HCT116 (cell line): ENCODE measurements around the gene CFAP91. TPM values are rescaled to one million over a fixed set of nuclear protein-coding genes. Genes with fewer than 3 reads are reported as not detected.
A peak's percentile ranks its signal among the peaks of the same experiment; 100 is the strongest.

Source experiments
- ATAC-seq: fragments of 200-7000 bp; cut with Tn5 transposase; 2 replicates; pipeline ENCODE4 v1.9.1; 2020; ENCODE audit warnings: mild to moderate bottlenecking, moderate library complexity
- BruUV-seq: library from RNA; stranded (reverse); fragments of 400-500 nt; replicated peaks from 2 replicates; lab custom pipeline; 2021; lab: Mats Ljungman, UMichigan
- CTCF ChIA-PET: fragments of 300-600 bp; sonication (Branson Sonifier 250); formaldehyde crosslinking; loops from one replicate; lab custom pipeline; 2021; ENCODE audit warnings: antibody characterized with exemption; lab: Charles Lee
- POLR2A ChIA-PET: fragments of 300-600, 350-600 bp; sonication (Branson Sonifier 250); formaldehyde crosslinking; loops from one replicate; lab custom pipeline; 2021; ENCODE audit warnings: antibody characterized with exemption; lab: Charles Lee
- RAD21 ChIA-PET, 2 experiments: fragments of 300-600 bp; sonication (Branson Sonifier 250); formaldehyde crosslinking; loops; one replicate each; lab custom pipeline; 2023; ENCODE audit warnings: low total read pairs in 2 of 2; ENCODE audit not compliant: uncharacterized antibody in 2 of 2, unreplicated experiment in 2 of 2, low non-redundant PET in 1 of 2; lab: Charles Lee
- DNase-seq: peaks from one replicate; pipeline ENCODE4 v3.0.0-alpha.2; 2010; ENCODE audit warnings: low read depth, low spot score
- H2AFZ ChIP-seq: fragments of 200-600 bp; shearing (Covaris generic), sonication (generic); 2 replicates; pipeline ENCODE4 v1.6.1; 2017; ENCODE audit warnings: low read depth, mixed run types, mixed read lengths, antibody characterized with exemption, low read length; ENCODE audit not compliant: poor library complexity, severe bottlenecking
- H3K27ac ChIP-seq: 2 replicates; pipeline ENCODE4 v1.5.1; 2012; ENCODE audit warnings: low read depth, low read length
- H3K27me3 ChIP-seq: fragments of 200-600 bp; sonication (generic); 2 replicates; pipeline ENCODE4 v1.6.1; 2016; ENCODE audit warnings: mixed run types, low read length, mixed read lengths; ENCODE audit not compliant: insufficient read depth
- H3K36me3 ChIP-seq, 2 experiments: fragments of 200-500 bp in 1 of 2; fragments of 200-600 bp in 1 of 2; sonication (Bioruptor generic) in 1 of 2; sonication (generic) in 1 of 2; 2 replicates each; pipeline versions ENCODE4 v1.5.1 to v1.6.1; 2014 to 2016; ENCODE audit warnings: low read length in 2 of 2, inconsistent platforms in 1 of 2, mixed read lengths in 1 of 2, mixed run types in 1 of 2; ENCODE audit not compliant: insufficient read depth in 2 of 2, control insufficient read depth in 1 of 2
- H3K4me1 ChIP-seq, 2 experiments: fragments of 200-600 bp in 1 of 2; sonication (generic) in 1 of 2; 2 replicates each; pipeline versions ENCODE4 v1.5.1 to v1.6.1; 2012 to 2017; ENCODE audit warnings: low read length in 2 of 2, inconsistent platforms in 1 of 2, mild to moderate bottlenecking in 1 of 2, mixed read lengths in 1 of 2, mixed run types in 1 of 2, moderate library complexity in 1 of 2; ENCODE audit not compliant: insufficient read depth in 2 of 2, control insufficient read depth in 1 of 2
- H3K4me2 ChIP-seq: fragments of 200-600 bp; sonication (generic); 2 replicates; pipeline ENCODE4 v1.6.1; 2017; ENCODE audit warnings: mixed run types, low read length, mixed read lengths
- H3K4me3 ChIP-seq, 2 experiments: fragments of 200-600 bp in 1 of 2; sonication (generic) in 1 of 2; replicated peaks in 1 of 2; 2 replicates each; pipeline ENCODE4 v1.5.1; 2011 to 2016; ENCODE audit warnings: low read length in 2 of 2, control low read depth in 1 of 2, low read depth in 1 of 2, mild to moderate bottlenecking in 1 of 2, mixed read lengths in 1 of 2, mixed run types in 1 of 2
- H3K79me2 ChIP-seq: fragments of 200-600 bp; sonication (generic); 2 replicates; pipeline ENCODE4 v1.6.1; 2017; ENCODE audit warnings: mild to moderate bottlenecking, mixed run types, low read length, moderate library complexity, mixed read lengths; ENCODE audit not compliant: insufficient read depth
- H3K9ac ChIP-seq: fragments of 200-600 bp; sonication (generic); 2 replicates; pipeline ENCODE4 v1.6.1; 2016; ENCODE audit warnings: low read length, mixed read lengths
- H3K9me2 ChIP-seq: fragments of 200-600 bp; sonication (generic), shearing (Covaris generic); 2 replicates; pipeline ENCODE4 v1.6.1; 2017; ENCODE audit warnings: mixed run types, mild to moderate bottlenecking, moderate library complexity; ENCODE audit not compliant: insufficient read depth
- H3K9me3 ChIP-seq, 2 experiments: fragments of 200-500 bp in 1 of 2; fragments of 200-600 bp in 1 of 2; sonication (Bioruptor generic) in 1 of 2; sonication (generic) in 1 of 2; 2 replicates each; pipeline ENCODE4 v1.6.1; 2014 to 2017; ENCODE audit warnings: low read length in 2 of 2, mixed read lengths in 2 of 2, inconsistent platforms in 1 of 2, low read depth in 1 of 2, mild to moderate bottlenecking in 1 of 2, mixed run types in 1 of 2, moderate library complexity in 1 of 2; ENCODE audit not compliant: control insufficient read depth in 1 of 2, insufficient read depth in 1 of 2
- H4K20me1 ChIP-seq: fragments of 200-600 bp; sonication (generic), shearing (Covaris generic); 2 replicates; pipeline ENCODE4 v1.6.1; 2017; ENCODE audit warnings: mixed run types, mild to moderate bottlenecking, moderate library complexity; ENCODE audit not compliant: insufficient read depth
- CBX3 ChIP-seq: IDR thresholded peaks from 2 replicates; pipeline ENCODE4 v1.6.1; 2012; ENCODE audit warnings: low read depth
- CEBPB ChIP-seq: IDR thresholded peaks from 2 replicates; pipeline ENCODE4 v1.6.1; 2012; ENCODE audit warnings: low read depth
- EZH2 ChIP-seq: fragments of 200-600 bp; sonication (generic); IDR thresholded peaks from 2 replicates; pipeline ENCODE4 v1.6.1; 2017; ENCODE audit warnings: antibody characterized with exemption, mixed run types
- EZH2phosphoT487 ChIP-seq: fragments of 200-600 bp; IDR thresholded peaks from 2 replicates; pipeline ENCODE4 v1.6.1; 2018; ENCODE audit warnings: antibody characterized with exemption, borderline replicate concordance
- JUND ChIP-seq: IDR thresholded peaks from 2 replicates; pipeline ENCODE4 v1.6.1; 2012
- POLR2AphosphoS5 ChIP-seq: IDR thresholded peaks from 2 replicates; pipeline ENCODE4 v1.6.1; 2011; ENCODE audit warnings: mild to moderate bottlenecking, low read depth, low read length, moderate library complexity
- RAD21 ChIP-seq: IDR thresholded peaks from 2 replicates; pipeline ENCODE4 v1.6.1; 2012; ENCODE audit warnings: low read depth, mild to moderate bottlenecking
- SP1 ChIP-seq: IDR thresholded peaks from 2 replicates; pipeline ENCODE4 v1.6.1; 2012; ENCODE audit warnings: low read depth
- SRF ChIP-seq: IDR thresholded peaks from 2 replicates; pipeline ENCODE4 v1.6.1; 2012; ENCODE audit warnings: low read depth
- TCF7L2 ChIP-seq: IDR thresholded peaks from 2 replicates; pipeline ENCODE4 v1.7.0; 2011; ENCODE audit warnings: borderline replicate concordance, inconsistent platforms; ENCODE audit not compliant: insufficient read depth, insufficient read length; ENCODE audit errors: extremely low read depth
- intact Hi-C: fragments of 100-400 bp; cut with micrococcal nuclease; formaldehyde crosslinking; loops from 2 replicates; pipeline ENCODE4 v1.10.0; 2022
- total RNA-seq: library from RNA; stranded (reverse); gene quantifications from one replicate; pipeline ENCODE4 v1.2.1, GENCODE V29; 2021; ENCODE audit not compliant: unreplicated experiment
- TF ChIP-seq, protein P1 (sequence below): IDR thresholded peaks from 2 replicates; pipeline ENCODE4 v1.6.1; 2012
- TF ChIP-seq, protein P2 (sequence below): IDR thresholded peaks from 2 replicates; pipeline ENCODE4 v1.6.1; 2012; ENCODE audit warnings: low read depth

Gene CFAP91
- total RNA-seq, 1 experiment from 2014 or later: 0.96 TPM

DNA sequence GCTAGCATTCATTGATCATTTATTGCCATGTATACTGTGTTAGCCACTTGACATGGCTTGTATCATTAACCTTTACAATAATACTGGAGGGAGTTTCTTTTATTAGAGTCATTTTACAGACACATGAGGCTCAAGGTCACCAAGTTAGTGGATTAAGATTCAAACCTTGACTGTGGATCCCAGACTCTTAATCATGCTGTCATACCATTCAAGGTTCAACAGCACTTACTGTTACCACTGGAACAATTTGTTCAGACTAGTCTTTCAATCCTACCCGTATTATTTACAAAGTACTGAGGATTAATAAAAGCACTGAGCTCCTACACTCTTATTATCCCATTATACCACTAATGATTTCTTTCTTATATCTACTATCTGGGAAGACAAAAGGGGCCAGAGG lies 26.8 kb upstream of the CFAP91 start:
- H3K27ac ChIP-seq: no peak overlapping the region
- peaks cover 21% of the 10 kb centered on the region for H3K79me2 ChIP-seq
- POLR2A ChIA-PET: interaction anchor here (1.8 kb wide), 1 partner anchor 212 kb away, joined by 3 read pairs; no protein-coding TSS in a partner anchor
- no peaks in the 10 kb centered on the region for H3K27me3 ChIP-seq
- no peaks in the 10 kb centered on the region for H3K9me2 ChIP-seq
- H3K4me2 ChIP-seq: peak overlapping the region; percentile 93
- peak overlapping the region; percentile 74 to 87 for H3K4me3 ChIP-seq
- H3K9ac ChIP-seq: peak overlapping the region; percentile 62
- DNase-seq (no peak), ATAC-seq (no peak)
- RAD21 ChIA-PET: no interaction called here
- no peak for TF ChIP-seq JUND
- TF ChIP-seq, protein P1, sequence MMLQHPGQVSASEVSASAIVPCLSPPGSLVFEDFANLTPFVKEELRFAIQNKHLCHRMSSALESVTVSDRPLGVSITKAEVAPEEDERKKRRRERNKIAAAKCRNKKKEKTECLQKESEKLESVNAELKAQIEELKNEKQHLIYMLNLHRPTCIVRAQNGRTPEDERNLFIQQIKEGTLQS: no peak
- TF ChIP-seq SRF: no peak
- no peak for TF ChIP-seq CBX3
- TF ChIP-seq, protein P2, sequence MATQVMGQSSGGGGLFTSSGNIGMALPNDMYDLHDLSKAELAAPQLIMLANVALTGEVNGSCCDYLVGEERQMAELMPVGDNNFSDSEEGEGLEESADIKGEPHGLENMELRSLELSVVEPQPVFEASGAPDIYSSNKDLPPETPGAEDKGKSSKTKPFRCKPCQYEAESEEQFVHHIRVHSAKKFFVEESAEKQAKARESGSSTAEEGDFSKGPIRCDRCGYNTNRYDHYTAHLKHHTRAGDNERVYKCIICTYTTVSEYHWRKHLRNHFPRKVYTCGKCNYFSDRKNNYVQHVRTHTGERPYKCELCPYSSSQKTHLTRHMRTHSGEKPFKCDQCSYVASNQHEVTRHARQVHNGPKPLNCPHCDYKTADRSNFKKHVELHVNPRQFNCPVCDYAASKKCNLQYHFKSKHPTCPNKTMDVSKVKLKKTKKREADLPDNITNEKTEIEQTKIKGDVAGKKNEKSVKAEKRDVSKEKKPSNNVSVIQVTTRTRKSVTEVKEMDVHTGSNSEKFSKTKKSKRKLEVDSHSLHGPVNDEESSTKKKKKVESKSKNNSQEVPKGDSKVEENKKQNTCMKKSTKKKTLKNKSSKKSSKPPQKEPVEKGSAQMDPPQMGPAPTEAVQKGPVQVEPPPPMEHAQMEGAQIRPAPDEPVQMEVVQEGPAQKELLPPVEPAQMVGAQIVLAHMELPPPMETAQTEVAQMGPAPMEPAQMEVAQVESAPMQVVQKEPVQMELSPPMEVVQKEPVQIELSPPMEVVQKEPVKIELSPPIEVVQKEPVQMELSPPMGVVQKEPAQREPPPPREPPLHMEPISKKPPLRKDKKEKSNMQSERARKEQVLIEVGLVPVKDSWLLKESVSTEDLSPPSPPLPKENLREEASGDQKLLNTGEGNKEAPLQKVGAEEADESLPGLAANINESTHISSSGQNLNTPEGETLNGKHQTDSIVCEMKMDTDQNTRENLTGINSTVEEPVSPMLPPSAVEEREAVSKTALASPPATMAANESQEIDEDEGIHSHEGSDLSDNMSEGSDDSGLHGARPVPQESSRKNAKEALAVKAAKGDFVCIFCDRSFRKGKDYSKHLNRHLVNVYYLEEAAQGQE: no peak
- no peak for TF ChIP-seq EZH2phosphoT487
- TF ChIP-seq TCF7L2: no peak
- no peak for TF ChIP-seq POLR2AphosphoS5
- TF ChIP-seq SP1: no peak
- TF ChIP-seq RAD21: no peak
- no peak for TF ChIP-seq CEBPB
- TF ChIP-seq EZH2: no peak
- H4K20me1 ChIP-seq: no peaks in the 10 kb centered on the region
- CTCF ChIA-PET: no interaction called here
- H3K36me3 ChIP-seq: peaks cover 12 to 29% of the 10 kb centered on the region in 2 experiments
- intact Hi-C loops: loop anchor here (10.0 kb wide), 2 partner anchors 211 to 641 kb away; partner anchors contain the start of genes IGSF11, POGLUT1 and TMEM39A
- peaks cover 3 to 14% of the 10 kb centered on the region in 2 experiments; a peak in 3 of 4 replicates for H3K4me1 ChIP-seq
- no peak overlapping the region for H2AFZ ChIP-seq
- BruUV-seq: no TSS peak
- no peaks in the 10 kb centered on the region for H3K9me3 ChIP-seq
